HG02798 (cell line): ENCODE results near the gene GLMN.

Experiments used
- ATAC-seq: cut with Tn5 transposase; IDR thresholded peaks from one replicate; pipeline ENCODE4 v1.9.1; 2021; ENCODE audit warnings: mild to moderate bottlenecking; ENCODE audit not compliant: unreplicated experiment, poor library complexity

Gene GLMN

GRCh38 chr1:92298573-92299476 lies at the start of gene GLMN, which contains the start of gene RPAP2:
TSS of gene GLMN (minus strand) at chr1:92298987. CDS start at chr1:92297999, 988 bp downstream.
TSS of gene RPAP2 (plus strand) at chr1:92299059. CDS start at chr1:92299074, 15 bp downstream.
- peak; percentile 99 for ATAC-seq

DNA sequence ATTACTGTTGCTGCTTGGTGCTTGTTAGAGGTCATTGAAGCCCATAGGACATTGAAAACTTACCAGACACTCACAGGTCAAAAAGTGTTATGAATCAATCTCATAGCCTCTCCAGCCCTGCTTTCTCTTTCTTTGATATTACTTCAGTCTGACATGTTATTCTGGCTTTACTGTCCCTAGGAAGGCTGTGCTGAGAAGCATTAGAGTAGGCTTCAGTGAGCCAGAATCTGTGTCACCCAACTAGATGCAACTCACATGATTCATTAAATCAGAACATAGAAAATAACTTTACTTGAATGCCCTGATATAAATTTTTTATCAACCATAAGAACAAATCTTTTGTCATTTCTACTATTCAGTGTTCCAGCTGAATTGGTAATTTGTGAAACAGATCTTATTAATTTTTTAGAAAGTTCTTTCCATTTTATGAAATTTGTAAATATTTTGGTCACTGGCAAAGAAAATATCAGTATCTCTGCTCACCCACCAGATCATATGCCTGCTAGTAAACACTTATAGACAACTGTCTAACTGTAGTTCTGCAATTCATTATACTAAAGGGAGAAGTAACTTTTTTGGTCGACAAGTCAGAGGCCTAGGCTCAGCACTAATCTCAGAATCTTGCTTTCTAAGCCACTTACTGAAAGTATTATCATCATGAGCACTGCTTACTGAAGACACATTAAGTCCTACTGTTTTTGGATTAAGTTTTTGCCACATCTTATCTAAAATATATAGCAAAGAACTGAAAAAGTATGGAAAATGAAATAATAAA lies 48.3 kb upstream of the GLMN start:
- ATAC-seq, result no peak

GRCh38 chr1:92343061-92343460 lies 44.3 kb upstream of the GLMN start:
- ATAC-seq, result no peak

DNA sequence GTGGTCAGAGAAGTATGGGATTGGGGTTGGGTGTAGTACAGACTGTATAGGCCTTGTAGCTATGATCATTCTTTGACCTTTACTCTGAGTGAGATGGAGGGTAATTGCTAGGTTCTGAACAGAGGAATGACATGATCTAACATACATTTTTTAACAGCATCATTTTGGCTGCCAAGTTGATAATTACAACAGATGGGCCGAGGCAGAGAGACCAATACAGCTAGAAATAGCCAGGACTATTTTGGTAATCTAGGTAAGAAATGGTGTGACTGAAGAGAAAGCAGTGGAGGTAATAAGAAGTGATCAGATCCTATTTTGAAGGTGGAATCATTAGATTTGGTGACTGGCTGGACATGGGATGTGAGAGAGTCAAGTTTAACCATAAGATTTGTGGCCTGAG lies 43.6 kb upstream of the GLMN start:
- no peak for ATAC-seq

DNA sequence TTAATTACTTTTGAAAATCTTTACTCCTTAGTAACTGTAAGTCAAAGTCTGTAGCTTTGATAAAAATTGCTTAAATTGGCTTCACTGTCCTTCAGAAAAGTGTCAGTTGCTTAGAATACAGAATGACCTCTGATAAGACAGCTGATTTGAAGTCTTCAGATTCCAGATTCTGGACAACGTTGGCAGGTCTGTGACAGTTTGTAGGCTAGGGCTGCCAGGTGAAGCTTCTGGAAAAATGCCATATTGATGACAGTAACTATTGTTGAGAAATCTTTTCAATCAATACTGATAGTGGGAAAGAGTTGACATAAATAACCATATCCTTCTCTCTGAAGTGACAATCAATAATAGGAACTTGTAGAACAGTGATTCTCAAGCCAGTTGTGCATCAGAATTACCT lies 41.4 kb upstream of the GLMN start:
- ATAC-seq, result no peak

DNA sequence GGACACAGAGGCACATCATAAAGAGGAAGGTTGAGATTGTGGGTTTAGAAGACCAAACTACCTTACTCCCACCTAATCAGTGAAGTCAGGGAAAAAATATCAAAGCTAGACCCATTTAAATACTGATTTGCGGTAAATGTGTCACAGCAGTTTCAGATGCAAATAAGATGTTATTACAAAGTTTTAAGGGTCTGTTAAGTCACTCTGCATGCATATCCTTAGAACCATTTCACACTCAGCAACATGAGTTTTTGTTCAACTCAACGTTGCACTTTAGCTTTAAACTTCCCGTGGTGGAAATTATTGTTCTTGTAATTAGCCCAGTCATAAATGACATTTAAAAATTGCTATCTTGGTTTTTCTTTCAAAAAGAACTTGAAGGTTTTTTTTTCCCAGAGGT lies 34.9 kb upstream of the GLMN start:
- ATAC-seq, result no peak

DNA sequence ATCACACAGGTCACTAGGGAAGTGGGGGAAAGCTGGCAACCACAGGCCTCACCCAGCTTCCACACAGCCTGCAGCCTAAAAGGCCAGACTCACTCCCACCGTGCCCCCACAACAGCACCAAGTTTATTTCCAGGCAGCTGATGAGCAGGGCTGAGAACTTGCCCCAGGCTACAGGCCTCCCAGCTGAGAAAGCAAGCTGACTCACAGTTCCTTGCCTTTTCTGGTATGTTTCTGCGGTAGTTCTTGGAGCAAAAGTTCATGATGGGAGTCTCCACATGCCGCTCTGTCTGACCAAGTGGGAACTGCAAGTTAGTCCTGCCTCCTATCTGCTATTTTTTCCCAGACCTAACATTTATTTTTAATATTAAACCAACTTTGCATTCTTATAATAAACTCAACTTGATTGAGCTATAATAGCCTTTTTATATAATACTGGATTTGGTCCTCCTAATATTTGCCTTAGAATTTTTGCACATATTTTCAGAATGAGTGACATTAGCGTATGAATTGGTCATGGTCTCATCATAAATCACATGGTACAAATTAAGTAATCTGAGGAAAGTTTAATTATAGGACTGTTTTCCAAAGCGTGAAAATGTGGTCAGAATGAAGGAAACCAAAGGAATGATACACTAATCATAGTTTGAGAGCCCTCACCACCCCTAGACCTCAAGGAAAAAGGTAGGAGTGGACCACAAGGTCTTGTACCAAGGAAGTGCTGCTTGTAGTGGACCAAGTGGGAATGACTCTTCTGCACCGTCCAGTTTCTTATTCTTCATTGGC lies 30.8 kb upstream of the GLMN start:
- ATAC-seq, result no peak

DNA sequence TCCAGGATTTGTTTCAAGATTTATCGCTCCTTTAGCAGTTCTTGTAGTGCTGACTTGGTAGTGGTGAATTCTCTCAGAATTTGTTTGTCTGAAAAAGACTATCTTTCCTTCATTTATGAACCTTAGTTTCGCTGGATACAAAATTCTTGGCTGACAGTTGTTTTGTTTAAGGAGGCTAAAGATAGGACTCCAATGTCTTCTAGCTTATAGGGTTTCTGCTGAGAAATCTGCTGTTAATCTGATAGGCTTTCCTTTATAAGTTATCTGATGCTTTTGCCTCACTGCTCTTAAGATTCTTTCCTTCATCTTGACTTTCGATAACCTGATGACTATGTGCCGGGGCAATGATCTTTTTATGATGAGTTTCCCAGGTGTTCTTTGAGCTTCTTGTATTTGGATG lies 29.0 kb upstream of the GLMN start:
- no peak for ATAC-seq

GRCh38 chr1:92326681-92327080 lies 27.9 kb upstream of the GLMN start:
- no peak for ATAC-seq

- ATAC-seq, result no peak
Observed at GRCh38 chr1:92324784-92325183, 26.0 kb upstream of the GLMN start.

- ATAC-seq, result no peak
Observed at GRCh38 chr1:92323473-92324453, 25.0 kb upstream of the GLMN start.

DNA sequence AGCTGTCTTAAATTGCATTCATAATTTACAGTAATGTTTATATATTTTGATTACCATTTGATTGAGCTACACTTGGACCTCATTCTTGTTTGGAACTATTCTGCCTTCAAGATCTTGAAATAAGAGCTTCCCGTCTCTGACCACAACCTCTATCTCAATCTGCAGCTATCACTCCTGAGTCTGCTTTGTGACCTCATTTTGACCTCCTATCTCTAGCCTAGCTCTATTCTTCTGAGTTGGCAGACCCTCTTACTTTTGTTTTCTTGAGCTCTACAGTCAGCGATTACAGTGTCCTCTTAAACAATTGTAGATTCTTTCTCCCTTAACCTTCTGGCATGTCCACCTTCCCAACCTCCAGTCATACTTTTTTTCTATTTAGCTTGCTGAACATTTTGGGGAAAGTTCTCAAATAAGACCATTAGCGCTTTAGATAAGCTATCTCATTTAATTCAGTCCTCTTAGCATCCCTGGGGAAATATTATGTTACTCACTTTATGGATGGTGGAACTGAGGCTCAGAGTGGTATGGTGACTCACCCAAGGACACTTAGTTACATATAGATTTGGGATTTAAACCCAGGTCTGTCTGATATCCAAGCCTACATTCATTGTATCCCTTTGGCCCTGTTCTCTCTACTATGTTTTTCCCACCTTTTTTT lies 19.2 kb upstream of the GLMN start:
- ATAC-seq, result no peak

DNA sequence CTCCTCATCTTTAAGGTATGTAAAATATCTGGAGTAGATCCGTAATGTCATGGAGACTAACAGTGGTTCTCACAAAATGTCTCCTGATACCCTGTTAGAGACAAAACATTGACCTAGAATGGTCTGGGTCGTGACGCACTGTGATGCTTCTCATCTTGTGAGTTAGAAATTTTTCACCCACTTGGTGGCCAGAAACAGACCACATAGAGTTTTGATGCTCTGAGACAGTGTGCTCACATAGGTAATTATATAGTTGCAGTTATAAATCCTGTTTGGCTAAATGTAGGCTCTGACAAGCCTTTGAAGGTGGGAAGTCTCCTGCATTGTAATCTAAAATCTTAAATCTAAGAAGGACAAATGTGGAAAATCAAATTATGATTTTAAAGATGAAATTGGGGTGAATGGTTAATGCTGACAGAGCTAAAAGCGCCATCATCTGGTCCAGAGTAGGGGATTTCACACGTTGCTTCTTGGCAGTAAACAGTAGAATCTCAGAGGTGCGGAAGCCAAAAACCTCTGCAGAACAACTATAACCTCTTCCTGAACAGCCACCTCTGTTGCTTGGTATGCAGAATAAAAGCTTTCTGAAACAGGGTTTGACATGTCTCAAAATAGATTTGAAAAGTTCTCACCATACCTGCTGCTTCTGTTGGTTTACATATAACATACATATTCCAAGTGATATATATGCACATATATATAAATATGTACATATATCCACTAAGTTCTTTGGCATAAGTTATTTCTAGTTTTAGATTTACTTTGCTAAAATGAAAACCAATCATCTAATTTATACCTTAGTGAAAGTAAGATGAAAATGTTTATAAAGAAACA lies 17.2 kb upstream of the GLMN start:
- no peak for ATAC-seq

- no peak for ATAC-seq
Observed at GRCh38 chr1:92314024-92314423, 15.2 kb upstream of the GLMN start.

GRCh38 chr1:92310185-92310597 lies 11.4 kb upstream of the GLMN start:
- no peak for ATAC-seq

DNA sequence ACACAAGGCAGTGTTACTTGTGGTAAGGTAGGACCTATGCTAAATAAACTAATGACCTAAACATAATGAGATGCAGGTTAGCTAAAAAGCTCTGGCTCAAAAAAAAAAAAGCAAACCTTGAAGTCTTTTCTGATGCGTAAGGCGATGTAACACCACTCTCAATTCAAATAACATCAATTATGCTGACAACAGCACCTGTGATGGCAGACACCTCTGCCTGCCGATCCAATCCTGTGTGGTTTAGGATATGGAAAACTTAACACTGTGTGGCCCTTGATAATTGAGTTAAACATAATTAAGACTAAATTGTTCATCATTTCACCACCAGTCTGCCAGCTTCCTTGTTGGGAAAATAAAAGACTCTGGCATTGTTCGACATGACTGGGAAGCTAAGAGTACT lies 9.2 kb upstream of the GLMN start:
- no peak for ATAC-seq

DNA sequence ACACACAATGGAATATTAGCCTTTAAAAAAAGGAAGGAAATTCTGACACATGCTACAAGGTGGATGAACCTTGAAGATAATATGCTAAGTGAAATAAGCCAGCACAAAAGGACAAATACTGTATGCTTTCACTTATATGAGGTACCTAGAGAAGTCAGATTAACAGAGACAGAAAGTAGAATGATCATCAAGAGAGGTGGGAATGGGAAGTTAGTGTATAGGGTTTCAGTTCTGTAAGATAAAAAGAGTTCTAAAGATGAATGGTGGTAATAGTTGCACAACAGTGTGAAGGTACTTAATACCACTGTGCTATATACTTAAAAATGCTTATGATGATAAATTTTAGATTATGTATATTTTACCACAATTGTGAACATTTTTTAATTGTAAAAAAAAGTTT lies 7.2 kb upstream of the GLMN start:
- ATAC-seq, result no peak

DNA sequence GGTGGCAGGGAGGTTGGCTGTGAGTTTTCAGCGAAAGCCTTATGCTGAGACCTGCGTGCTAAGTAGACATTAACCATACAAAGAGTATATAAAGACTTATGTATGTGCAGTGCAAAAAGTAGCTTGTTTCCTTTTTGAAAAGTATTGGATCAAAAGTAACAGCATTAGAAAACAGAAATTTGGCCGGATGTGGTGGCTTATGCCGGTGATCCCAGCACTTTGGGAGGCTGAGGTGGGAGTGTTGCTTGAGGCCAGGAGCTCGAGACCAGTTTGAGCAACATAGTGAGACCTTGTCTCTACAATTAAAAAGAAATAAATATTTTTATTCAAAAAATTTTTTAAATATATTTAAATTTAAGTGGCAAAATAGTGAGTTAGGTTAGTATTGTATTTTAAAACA lies 2.2 kb upstream of the GLMN start:
- no peak for ATAC-seq
